Measurements from ENCODE around the gene GRB10.

GRB10 gene

DNA sequence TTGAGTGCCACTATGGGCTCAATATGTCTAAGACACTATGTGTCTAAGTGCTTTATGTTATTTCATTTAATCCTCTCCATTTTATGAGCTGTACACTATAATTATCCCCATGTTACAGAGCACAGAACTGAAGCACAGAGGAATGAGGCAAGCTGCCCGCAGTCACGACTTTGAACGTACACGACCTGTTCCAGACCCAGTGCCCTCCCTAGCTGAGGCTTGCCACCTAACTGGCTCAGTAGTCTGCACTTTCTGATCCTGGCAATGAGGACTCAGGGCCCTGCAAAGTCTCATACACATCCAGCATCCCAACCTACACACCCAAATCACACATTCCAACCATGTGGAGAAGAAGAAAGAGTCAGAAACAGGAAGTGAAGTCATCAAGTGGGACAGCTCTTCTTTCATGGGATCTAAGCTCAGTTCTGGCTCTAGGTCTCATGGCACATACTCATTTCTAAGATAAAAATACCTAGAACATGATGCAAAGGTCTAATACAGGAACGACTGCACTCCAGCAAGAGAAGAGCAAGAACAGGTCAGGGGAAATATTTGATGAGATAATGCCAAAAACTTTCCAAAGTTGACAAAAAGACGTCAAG is 175.1 kb downstream of the GRB10 start:
- no peak for DNase-seq (ENCODE audit: low read depth, low spot score)
- no peak overlapping the region for H3K4me3 ChIP-seq (ENCODE audit: low read length)

DNA sequence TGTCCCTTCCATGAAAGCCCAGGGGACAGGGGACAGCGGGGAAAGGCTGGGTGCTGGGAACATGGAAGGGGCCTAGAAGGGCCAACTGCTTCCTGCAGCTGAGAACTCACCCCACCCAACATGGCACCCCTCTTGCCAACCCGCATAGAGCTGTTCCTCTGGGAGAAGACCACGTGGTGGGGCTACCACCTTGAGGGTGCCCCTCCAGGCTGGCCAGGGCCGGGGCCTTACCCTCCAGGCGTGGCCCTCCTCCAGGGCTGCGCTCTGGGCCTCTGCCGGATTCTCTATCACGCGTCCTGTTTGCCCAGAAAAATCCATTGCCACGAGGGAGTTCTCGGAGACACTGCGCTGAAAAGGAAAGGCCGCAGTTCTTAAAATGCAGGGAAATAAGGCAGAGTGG is 177.6 kb downstream of the GRB10 start:
- DNase-seq (ENCODE audit: low read depth, low spot score), result no peak
- no peak overlapping the region for H3K4me3 ChIP-seq (ENCODE audit: low read length)

DNA sequence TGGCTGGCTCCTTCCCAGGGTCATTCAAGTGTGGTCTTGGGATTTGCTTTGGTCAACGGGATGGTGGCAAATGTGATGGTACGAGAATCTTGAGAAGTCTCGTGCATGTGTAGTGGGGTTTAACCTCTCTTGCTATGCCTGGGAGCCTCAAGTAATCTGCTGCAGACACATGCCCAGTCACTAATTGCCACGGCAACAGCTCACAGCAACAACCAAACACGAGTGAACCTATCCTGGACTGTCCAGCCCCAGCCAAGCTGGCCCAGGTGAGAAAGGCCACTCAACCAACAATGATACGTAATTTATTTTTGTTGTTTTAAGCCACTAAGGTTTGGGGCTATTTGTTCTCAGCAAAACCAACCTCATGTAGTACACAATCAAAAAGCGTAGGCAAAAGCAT is 179.4 kb downstream of the GRB10 start:
- H3K4me3 ChIP-seq (ENCODE audit: low read length), result no peak overlapping the region
- no peak for DNase-seq (ENCODE audit: low read depth, low spot score)

DNA sequence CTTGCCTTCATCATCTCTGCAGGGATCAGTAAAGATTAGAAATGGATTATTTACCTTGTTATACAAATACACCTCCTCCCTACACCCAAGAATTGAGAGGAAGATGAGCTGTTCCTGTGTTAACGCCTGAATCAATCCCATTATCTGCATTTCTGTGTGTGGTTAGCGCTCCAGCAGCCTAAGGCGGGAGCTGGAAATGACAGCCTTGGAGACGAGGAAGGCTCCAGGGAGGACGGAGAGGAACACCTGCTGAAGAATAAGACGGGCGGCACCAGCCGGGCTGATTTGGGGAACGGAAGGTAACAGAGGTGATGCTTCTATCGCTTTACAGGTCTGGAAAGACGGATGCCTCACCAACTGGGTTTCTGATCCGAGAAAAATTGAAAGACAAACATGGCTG is 183.3 kb downstream of the GRB10 start:
- H3K4me3 ChIP-seq (ENCODE audit: low read length), result no peak overlapping the region
- no peak for DNase-seq (ENCODE audit: low read depth, low spot score)

DNA sequence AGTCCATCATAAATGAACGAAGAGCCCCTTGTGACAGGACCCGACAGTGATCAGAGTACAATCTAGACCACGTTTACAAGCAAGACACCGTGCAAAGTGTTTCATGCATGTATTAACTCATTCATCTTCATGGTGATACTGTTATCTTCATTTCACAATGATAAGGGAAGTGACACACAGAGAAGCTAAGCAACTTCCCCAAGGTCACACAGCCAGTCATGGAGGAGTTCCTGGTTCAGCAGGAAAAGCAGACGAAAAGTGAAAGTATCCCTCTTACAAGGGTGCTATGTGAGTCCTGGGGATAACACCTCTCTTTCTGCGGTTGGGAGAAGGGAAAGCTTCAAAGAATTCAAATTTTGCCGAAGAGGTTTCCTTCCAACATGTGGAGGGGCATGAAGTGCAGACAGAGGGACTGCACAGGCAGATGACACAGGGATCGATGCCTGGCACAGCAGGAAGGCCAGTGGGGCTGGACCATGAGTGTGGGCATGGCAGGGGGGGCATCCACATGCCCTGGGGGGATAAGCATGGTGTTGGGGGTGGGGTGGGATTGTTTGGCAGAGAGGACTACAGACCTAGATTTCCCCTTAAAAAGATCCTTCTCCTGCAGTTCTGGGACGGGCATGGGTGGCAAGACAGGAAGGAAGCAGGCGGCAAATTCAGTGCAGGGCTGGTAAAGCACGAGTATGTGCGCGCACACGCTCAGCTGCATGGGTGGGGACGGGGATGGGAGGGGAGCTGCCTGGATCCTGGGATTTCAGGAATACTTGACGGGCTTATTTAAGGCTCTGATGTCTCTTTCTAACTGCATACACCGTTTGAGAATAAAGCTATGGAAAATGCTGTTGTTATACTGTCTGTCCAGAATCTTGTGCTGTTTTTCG is 184.0 kb downstream of the GRB10 start:
- no peak for DNase-seq (ENCODE audit: low read depth, low spot score)

DNA sequence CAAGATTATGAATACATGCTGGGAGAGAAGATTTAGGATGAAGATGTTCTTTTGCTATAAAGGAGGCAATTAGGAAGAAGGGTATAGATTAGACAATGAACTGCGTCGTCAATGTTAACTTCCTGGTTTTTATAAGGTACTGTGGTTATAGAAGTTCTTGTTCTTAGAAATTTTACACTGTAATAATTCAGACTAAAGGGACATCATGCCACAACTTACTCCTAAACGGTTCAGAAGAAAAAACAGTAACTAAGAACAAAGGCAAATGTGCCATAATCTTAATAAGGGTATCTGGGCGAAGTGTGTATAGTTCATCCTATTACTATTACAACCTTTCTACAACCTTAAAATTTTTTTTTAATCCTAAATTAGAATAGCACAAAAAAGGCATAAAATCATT is 186.2 kb downstream of the GRB10 start:
- no peak overlapping the region for H3K4me3 ChIP-seq (ENCODE audit: low read length)
- DNase-seq (ENCODE audit: low read depth, low spot score), result no peak

More for the DNA sequence above, 184.0 kb downstream of the GRB10 start:
- no peak overlapping the region for H3K4me3 ChIP-seq (ENCODE audit: low read length)

DNA sequence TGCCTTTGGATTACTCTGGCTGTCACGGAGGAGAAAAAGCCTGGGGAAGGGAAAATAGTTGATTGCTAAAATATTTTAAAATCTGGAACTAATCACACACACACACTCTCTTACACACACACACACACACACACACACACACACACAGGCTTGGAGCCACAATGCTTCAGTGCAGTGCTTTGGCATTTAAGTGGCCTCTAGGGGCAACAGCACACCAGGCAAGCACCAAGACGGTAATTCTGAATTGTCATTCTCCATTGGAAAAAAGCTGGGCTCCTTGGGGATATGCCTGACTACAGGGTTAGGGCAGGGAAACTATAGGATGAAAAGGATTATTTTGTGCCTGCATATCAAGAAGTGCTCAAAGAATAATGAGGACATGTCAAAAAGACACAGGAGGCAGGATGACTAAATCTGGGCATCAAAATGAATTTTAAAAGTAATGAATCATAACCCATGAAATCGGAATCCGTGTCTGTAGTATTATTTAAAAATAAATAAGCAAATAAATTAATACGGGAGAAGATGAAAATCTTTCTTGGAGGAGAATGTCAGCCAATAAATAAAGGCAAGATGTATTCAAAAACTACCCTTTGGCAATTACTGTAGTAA is 187.1 kb downstream of the GRB10 start:
- DNase-seq (ENCODE audit: low read depth, low spot score), result peak; percentile 53

DNA sequence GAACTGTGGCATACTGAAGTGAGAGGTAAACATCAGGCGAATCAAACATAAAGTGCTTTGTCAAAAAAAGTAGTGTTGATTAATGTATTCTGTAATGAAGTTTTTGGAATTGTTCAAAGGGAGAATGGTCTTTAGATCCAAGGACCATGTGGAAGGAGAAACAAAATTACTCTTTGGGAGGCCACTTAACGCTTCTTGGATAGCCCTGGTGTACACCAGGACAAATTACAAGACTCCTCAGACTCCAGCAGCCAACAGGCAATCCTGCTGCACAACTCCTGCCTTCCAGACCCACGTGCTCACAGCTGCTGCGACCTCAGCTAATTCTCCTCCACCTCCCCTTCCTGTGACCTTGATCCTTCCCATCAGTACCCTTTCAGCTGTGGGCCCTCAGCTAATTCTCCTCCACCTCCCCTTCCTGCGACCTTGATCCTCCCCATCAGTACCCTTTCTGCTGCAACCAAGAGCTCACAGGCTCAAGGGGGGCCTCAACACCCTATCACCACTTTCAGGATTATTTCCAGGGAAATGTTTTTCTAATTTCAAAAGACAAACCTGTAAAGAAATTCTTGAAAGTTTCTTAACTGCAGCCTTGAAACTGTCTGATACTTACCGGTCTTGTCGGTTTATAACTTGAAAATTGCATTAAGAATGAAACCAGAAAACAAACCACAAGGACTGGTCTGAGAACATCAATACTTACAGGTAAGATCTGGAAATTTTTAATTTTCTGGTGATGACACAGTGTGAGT is 187.8 kb downstream of the GRB10 start:
- no peak for DNase-seq (ENCODE audit: low read depth, low spot score)
- H3K4me3 ChIP-seq (ENCODE audit: low read length), result no peak overlapping the region

More for the DNA sequence above, 187.1 kb downstream of the GRB10 start:
- no peak overlapping the region for H3K4me3 ChIP-seq (ENCODE audit: low read length)

DNA sequence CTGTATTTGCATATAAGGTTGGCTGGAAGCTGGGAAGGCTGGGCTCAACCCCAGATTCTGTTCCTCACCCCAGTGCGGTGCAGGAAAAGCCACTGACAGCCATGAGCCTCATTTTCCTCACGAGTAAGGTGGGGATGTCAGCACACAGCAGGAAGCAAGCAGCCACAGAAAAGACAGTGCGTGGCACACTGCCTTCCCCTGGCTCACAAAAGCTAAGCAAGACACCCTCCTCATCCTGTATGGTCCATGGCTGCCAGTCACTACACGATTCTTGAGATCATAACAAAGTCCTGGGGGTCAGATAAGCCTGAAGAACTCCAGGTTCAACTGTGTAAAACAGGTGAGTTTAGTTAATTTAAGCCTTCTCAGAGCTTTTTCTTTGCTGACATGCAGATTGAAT is 188.6 kb downstream of the GRB10 start:
- peak; percentile 45 for DNase-seq (ENCODE audit: low read depth, low spot score)

DNA sequence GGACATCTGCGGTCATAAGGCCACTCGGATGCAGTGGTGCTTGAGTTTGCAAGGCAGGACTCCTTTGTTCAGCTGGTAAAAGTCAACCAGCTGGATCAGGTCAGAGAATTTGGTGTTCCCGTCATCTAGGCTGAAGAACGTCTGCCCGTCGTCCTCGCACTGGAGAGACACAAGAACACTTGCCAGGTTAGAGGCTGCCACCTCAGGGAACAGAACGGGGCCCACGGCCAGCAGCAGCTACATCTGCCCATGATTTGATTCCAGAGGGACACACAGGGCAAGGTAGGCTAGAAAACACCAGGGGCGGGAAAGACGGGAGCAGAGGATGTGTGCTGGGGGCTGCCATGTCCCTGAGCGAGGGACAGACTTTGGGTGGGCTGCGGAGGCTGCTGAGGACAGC is 189.8 kb downstream of the GRB10 start:
- H3K4me3 ChIP-seq (ENCODE audit: low read length), result no peak overlapping the region
- DNase-seq (ENCODE audit: low read depth, low spot score), result no peak

More for the DNA sequence above, 188.6 kb downstream of the GRB10 start:
- no peak overlapping the region for H3K4me3 ChIP-seq (ENCODE audit: low read length)

DNA sequence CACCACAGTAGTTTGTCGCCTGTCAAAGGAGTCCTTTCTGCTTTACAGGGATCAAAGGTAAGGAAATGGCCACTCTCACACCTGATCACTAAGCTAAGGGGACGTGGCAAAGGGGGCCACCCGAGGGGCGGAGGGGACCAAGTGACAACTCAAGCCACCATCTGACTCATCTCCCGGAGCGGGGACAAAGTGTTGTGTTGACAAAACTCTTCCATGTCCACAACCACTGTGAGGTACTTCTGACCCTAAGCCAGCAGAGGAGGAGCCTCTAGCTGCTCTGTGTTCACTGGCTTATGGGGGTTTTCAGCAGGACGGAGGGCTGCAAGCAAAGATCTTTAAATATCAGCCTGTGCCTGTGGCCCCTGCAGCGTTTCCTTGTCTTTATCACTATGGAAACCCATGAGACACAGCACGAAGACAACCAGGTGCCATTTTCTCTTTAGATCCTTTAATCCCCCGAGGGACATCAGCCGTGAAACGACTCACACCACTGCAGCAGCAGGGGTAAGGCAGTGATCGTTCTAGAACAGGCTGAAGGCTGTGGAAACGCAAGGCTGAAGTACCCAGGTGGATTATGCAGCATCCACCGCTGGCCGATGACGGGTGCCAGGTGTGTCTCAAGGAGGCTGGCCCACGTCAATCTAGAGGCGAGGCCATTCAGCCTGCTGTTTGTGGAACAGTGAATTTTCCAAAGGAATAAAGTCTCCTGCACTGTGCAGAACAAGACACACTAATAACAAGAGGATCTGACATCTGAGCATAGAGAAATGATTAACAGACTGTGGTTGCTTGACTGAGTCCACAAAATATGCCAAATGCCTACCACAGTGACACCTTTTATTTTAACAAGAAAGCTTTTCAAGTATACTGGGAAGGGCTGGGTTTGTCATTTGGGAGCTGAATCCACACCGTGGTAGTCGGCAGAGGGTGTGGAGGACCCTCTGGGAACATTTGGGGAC is 190.9 kb downstream of the GRB10 start:
- DNase-seq (ENCODE audit: low read depth, low spot score), result no peak
- no peak overlapping the region for H3K4me3 ChIP-seq (ENCODE audit: low read length)

DNA sequence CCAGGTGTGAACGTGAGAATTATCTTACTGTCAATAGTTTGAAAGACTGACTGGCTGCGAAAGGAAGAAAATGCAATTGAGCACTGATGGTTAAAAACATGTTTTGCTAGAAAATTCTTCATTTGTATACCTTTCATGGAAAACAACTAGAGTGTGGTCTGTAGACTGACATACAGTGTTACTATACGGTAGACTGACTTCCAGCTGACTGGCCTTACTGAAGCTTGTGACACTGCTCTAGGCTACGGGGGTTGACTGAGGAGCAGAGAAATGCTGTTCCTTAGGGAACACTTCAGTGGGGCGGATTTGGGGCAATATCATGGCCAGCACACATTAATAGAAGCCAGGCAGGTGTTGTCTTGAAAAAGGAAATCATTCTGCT is 191.6 kb downstream of the GRB10 start:
- no peak for DNase-seq (ENCODE audit: low read depth, low spot score)

DNA sequence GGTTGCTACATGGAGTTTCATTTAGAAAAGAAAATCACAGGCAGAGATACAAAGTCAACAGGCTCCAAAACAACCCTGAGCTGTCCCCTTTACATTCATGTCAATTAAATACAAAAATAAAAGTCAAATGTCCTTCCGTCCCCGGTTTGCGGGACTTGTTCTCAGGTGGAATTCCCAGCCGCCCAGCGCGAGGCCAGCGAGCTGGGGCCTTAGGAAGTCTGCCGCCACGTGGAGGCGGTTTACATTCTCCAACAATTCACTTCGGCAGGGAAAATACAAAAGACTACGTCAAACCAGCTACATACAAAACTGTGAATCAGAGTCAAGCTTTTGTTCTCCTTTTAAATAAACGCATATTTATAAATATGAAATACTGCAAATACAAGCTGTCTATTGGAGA is 192.2 kb downstream of the GRB10 start:
- no peak for DNase-seq (ENCODE audit: low read depth, low spot score)
- H3K4me3 ChIP-seq (ENCODE audit: low read length), result no peak overlapping the region

More for the DNA sequence above, 191.6 kb downstream of the GRB10 start:
- no peak overlapping the region for H3K4me3 ChIP-seq (ENCODE audit: low read length)

DNA sequence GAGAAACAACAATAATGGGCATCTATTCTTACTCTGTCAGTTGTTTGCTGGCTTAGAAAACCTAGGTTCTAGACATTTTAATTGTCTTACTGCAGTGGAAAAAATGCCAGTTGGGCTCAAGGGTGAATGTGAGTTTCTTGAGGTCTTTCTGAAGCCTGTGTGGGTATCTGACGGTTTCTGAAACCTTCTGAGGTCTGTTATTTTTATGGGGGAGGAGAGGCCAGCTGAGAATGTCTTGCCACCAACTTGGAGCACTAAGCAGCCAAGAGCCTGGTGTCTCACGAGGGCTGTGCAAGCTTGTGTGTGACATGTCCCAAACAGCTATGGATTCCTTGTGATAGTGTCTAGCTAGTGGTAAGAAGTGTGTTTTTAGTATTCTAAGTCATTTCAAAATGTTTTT is 193.3 kb downstream of the GRB10 start:
- peak; percentile 35 for DNase-seq (ENCODE audit: low read depth, low spot score)
- no peak overlapping the region for H3K4me3 ChIP-seq (ENCODE audit: low read length)

DNA sequence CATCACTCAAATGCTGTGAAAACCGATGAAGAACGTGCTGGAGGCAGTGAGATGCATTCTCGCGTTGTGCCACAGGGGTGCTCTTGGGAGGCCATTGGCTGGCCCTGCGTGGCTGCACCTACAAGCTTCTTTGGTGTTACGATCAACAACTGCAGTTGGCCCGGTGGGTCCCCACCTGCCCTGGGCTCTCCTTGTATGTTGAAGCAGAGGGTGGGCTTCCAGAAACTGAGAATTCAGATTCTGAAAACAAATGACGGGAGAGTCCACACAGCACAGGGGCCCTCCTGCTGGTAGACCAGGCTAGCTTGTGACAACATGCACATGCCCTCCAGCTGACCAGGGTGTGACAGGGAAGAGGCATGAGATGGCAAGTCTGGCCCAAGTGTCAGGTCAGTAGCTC is 193.8 kb downstream of the GRB10 start:
- no peak overlapping the region for H3K4me3 ChIP-seq (ENCODE audit: low read length)
- DNase-seq (ENCODE audit: low read depth, low spot score), result no peak

DNA sequence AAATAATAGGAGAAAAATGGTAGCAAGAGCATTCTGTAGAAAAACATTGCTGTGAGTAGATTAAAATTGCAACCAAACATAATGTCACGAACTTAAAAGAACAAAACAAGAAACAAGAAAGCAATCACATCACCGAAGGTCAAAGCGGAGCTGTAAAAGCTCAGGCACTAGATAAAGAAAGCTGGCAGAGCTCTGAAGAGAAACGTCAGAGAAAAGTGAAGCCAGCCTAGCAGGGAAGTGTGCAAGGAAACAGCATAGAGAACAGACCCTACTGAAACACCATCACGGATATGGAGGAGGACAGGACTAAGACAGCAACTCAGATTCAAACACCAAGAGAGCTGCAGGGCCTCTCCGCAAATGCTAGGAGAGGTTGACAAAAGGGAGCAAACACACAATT is 195.0 kb downstream of the GRB10 start:
- no peak for DNase-seq (ENCODE audit: low read depth, low spot score)
- H3K4me3 ChIP-seq (ENCODE audit: low read length), result no peak overlapping the region

DNA sequence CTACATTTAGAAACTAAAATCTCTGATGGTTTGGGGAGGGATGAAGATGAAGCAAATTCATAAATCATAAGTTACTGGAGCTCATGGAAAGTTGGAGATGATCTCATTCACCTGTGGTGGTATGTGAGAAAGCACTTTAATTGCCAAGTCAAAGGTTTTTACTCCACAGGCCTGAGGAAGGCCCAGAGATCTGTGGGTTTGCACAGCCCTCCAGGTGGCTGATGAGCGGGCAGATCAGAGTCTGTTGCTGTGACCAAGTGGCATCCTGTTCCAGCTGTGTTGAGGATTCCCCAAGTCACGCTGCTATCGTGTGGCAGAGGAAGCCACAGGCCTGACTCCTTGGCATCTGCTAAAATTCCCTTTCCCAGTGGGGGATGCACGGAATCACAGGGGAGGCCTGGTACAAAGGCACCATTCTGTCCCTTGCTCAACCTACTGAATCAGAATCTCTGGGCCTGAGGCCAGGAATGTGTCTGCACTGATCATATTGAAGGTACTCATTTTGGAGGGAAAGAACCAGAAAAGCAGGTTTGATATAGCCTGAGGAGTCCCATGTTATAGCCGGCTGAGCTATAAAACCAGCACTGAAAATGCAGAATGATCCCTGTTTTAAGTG is 197.8 kb downstream of the GRB10 start:
- H3K4me3 ChIP-seq (ENCODE audit: low read length), result no peak overlapping the region
- peak; percentile 43 for DNase-seq (ENCODE audit: low read depth, low spot score)

DNA sequence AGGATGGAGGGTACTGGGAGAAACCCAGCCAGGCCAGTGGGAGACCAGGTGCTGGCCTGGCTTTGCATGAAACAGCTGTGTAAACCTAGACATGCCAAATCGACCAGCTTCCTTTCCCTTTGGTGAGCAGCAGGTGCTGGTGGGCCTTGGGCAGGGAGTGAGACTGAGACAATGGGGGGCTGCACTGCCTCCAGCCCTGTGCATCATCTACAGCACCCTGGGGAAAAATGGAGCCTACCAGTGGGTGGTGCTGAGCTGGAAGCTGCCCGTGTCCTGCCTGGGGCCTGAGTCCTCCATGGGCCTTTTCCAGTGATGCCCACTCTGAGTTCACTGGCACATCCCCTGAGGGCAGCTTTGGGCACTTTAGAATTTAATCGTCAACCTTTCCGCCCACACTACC is 198.3 kb downstream of the GRB10 start:
- no peak for DNase-seq (ENCODE audit: low read depth, low spot score)

More for the DNA sequence above, 198.3 kb downstream of the GRB10 start:
- no peak overlapping the region for H3K4me3 ChIP-seq (ENCODE audit: low read length)
